Articular chondrocyte of knee joint (primary cell): ENCODE data around the gene TASOR2. TPM values are rescaled to one million over a fixed set of nuclear protein-coding genes. Genes with fewer than 3 reads are reported as not detected.

Experiments
- total RNA-seq: library from RNA; depleted of rRNA; stranded (reverse); fragments of >200 nt; gene quantifications from 2 replicates; pipeline ENCODE4 v1.2.3, GENCODE V29; 2012

Gene TASOR2, protein sequence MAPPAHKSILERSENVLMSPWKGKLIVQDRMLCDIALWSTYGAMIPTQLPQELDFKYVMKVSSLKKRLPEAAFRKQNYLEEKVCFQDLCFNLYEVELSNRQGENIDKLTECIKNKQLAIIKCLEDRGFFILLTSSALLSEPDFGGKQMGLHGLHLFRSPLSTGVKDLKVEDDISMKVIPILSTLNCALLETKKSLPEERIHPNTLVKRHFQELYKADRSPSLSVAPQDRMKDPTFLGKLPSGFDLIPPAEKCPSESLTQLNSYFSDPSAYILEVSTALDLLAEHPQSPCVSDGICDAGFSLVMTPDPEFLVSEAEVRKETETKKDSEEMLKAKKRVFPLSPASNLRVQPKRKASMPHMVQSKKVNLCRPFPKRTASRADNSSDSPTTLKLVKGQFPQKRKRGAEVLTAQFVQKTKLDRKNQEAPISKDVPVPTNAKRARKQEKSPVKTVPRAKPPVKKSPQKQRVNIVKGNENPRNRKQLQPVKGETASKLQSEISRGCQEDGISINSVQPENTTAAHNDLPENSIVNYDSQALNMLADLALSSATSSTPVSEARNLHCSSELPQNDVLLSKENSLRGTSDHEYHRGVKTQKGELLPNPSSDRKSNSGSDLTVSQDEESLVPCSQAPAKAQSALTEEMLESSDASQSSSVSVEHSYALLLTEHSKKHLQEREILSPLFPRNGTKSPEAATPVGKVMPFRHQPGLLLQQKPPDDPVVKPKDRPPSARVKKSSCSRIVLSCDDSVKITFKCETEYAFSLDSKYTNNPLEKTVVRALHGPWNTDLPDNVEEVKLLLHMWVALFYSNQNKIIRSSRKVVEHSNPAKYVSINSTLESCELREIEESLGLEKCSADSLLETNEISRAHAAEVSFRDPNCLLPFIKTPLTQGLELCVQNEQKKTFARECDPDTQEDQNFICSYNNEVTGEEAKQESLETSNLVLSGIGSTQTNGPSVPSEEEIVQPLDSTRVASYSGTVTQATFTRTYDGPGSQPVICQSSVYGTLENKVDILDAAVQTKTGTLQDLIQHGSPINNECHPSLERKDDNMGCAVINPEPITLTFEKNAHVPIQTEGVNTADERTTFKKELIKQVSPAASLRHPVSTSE (N-terminal part only)
- total RNA-seq, result 93.6 and 107 TPM in 2 replicates

DNA sequence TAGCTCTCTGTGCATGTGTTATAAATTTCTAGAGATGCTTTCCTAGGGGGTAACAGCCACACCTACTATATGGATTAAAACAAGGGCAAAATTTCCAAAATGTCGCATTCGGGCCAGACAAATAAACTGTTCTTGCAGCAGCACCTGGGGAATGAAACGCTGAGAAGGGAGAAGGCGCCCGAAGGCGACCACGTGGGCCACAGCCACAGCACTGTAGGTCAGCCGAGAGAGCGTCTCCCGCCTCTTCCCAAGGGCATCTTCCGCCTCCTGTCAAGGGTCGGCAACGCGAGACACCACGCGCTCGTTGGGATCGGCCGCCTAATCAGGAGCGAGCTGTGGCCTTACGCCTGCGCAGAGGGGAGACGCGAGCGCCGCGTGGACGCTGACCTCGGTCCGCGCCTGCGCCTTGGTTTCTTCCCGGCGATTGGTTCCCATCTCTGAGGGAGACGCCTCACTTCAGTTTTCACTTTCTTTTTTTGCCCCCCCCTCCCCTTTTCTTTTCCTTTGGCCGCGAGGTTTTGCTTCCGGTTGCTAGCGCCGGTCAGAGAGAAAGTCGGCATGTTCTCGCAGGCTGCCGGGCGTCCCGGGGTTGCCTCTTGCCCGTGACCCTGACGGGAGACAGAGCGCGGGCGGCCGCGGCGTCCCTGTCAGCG lies at the start of gene TASOR2:
TASOR2 (plus strand) TSS at position 521 of the 653 bp plus-strand sequence. CDS start 35,805 bp downstream, outside the sequence.

DNA sequence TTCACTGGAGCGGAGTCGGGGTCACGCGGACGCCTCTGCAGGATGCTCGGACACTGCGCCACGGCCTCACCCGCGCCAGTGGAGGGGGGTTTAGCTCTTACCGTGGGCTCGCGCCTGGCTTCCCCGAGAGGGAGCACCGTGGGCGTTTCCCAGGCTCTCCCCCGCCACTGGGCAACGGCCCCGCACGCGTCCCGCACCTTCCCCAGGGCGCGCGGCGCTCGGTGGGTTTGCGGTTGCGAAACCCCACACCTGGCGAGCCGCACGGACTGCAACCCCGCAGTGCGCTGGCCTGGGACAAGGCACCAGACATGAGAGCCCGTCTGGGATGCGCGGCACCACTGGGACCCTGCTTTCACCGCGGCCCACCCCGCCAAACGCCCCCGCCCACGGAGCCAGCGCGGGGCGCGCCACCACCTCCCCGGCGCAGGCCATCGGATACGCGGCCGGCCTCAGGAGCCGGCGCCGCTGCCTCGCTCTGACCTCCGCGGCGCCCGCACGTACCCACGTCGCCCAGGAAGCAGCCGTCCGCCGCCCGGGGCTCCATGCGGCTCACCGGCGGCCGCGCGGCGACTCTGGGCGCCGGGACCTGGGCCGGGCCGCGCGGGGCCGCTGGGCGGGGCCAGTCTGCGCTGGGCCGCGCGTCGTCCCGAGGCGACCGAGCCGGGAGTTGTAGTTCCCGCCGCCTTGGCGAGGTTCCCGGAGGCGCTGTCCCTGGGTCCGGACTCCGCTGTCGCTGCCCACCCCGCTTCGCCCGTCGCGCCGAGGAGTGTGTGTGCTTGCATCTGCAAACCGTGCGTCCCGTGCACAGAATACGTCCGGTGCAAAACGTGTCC lies 18.4 kb upstream of the TASOR2 start, which contains the start of gene ASB13:
ASB13 (minus strand) TSS at position 588 of the 833 bp plus-strand sequence; CDS start at position 544, 44 bp downstream.

Other genes starting within 250 kb of the TASOR2 start
- gene CALML5, start 185.3 kb upstream of the TASOR2 start, total RNA-seq, result not detected in 2 replicates
- not detected in 2 replicates for gene CALML3, start 159.9 kb upstream of the TASOR2 start, total RNA-seq
- gene ASB13, start 18.2 kb upstream of the TASOR2 start, total RNA-seq, result 10.4 and 10.5 TPM in 2 replicates
- 513 and 586 TPM in 2 replicates for gene GDI2, start 128.6 kb downstream of the TASOR2 start, total RNA-seq
- 6.2 and 8.8 TPM in 2 replicates for gene ANKRD16, start 205.1 kb downstream of the TASOR2 start, total RNA-seq
- 72.2 and 81.1 TPM in 2 replicates for gene FBH1, start 205.4 kb downstream of the TASOR2 start, total RNA-seq